ENCODE measurements around the gene MAP3K10. TPM values are rescaled to one million over a fixed set of nuclear protein-coding genes. Genes with fewer than 3 reads are reported as not detected.

MAP3K10 gene
- total RNA-seq, 1 donor from 2014 or later: 31.4 TPM

GRCh38 chr19:40238775-40239174, 47.5 kb downstream of the MAP3K10 start:
- no peaks in the 10 kb centered on the region for H3K4me1 Mint-ChIP-seq
- H3K9me3 Mint-ChIP-seq: no peaks in the 10 kb centered on the region
- DNase-seq (ENCODE audit: low spot score in 2 of 2, unreplicated experiment in 2 of 2): no peak
- H3K36me3 Mint-ChIP-seq: peaks cover 18% of the 10 kb centered on the region
- no peak overlapping the region for H3K4me3 Mint-ChIP-seq
- no peak for TF ChIP-seq CTCF (IDR thresholded peaks at IDR 0.05; ENCODE audit: unreplicated experiment)
- H3K27me3 Mint-ChIP-seq (ENCODE audit: low read depth): no peaks in the 10 kb centered on the region
- H3K27ac Mint-ChIP-seq: no peak overlapping the region

GRCh38 chr19:40239415-40240226, 48.4 kb downstream of the MAP3K10 start:
- no peaks in the 10 kb centered on the region for H3K27me3 Mint-ChIP-seq (ENCODE audit: low read depth)
- H3K4me3 Mint-ChIP-seq: no peak overlapping the region
- no peak overlapping the region for H3K27ac Mint-ChIP-seq
- peaks cover 2% of the 10 kb centered on the region for H3K4me1 Mint-ChIP-seq
- no peaks in the 10 kb centered on the region for H3K9me3 Mint-ChIP-seq
- no peak for DNase-seq (ENCODE audit: low spot score in 2 of 2, unreplicated experiment in 2 of 2)
- H3K36me3 Mint-ChIP-seq: peaks cover 14% of the 10 kb centered on the region
- no peak for TF ChIP-seq CTCF (IDR thresholded peaks at IDR 0.05; ENCODE audit: unreplicated experiment)

DNA sequence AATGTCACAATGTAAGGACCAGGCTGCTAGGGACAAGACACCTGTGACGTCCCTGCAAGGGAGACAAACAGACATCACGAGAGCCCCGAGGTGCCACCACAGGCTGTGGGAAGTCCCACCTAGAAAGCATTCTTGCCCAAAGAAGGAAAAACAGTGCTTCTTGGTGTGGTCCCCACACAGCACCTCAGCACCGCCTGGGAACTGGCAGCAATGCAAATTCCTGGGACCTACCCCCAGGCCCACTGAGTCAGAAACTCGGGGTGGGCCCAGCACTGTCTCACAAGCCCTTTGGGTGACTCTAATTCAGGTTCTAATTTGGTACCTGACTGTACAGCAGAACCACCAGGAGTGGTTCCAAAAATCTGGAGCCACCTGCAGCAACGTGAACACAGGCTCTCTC, 49.1 kb downstream of the MAP3K10 start:
- no peak for DNase-seq (ENCODE audit: low spot score in 2 of 2, unreplicated experiment in 2 of 2)
- no peak for TF ChIP-seq CTCF (IDR thresholded peaks at IDR 0.05; ENCODE audit: unreplicated experiment)
- H3K9me3 Mint-ChIP-seq: no peaks in the 10 kb centered on the region
- H3K4me1 Mint-ChIP-seq: peaks cover 10% of the 10 kb centered on the region
- no peaks in the 10 kb centered on the region for H3K27me3 Mint-ChIP-seq (ENCODE audit: low read depth)
- H3K27ac Mint-ChIP-seq: no peak overlapping the region
- peaks cover 14% of the 10 kb centered on the region for H3K36me3 Mint-ChIP-seq
- H3K4me3 Mint-ChIP-seq: no peak overlapping the region

- no peaks in the 10 kb centered on the region for H3K27me3 Mint-ChIP-seq (ENCODE audit: low read depth)
- no peak for TF ChIP-seq CTCF (IDR thresholded peaks at IDR 0.05; ENCODE audit: unreplicated experiment)
- H3K4me3 Mint-ChIP-seq: no peak overlapping the region
- H3K36me3 Mint-ChIP-seq: peaks cover 14% of the 10 kb centered on the region
- no peaks in the 10 kb centered on the region for H3K9me3 Mint-ChIP-seq
- no peak overlapping the region for H3K27ac Mint-ChIP-seq
- no peak for DNase-seq (ENCODE audit: low spot score in 2 of 2, unreplicated experiment in 2 of 2)
- H3K4me1 Mint-ChIP-seq: peaks cover 15% of the 10 kb centered on the region
Observed at GRCh38 chr19:40241125-40241808, 50.0 kb downstream of the MAP3K10 start.

GRCh38 chr19:40241809-40242384, 50.7 kb downstream of the MAP3K10 start:
- no peak for DNase-seq (ENCODE audit: low spot score in 2 of 2, unreplicated experiment in 2 of 2)
- Mint-ChIP-seq H3K9me3 (no peaks in the 10 kb centered on the region), H3K27me3 (ENCODE audit: low read depth) (no peaks in the 10 kb centered on the region)

More at GRCh38 chr19:40241809-40242384, 50.7 kb downstream of the MAP3K10 start:
- peaks cover 16% of the 10 kb centered on the region for H3K4me1 Mint-ChIP-seq
- H3K4me3 Mint-ChIP-seq: no peak overlapping the region
- TF ChIP-seq CTCF (IDR thresholded peaks at IDR 0.05; ENCODE audit: unreplicated experiment): no peak
- H3K27ac Mint-ChIP-seq: no peak overlapping the region
- peaks cover 13% of the 10 kb centered on the region for H3K36me3 Mint-ChIP-seq
